Stimulated activated CD4-positive, alpha-beta T cell treated with anti-CD3 and anti-CD28 coated beads, Interleukin-4, amount 100 ng/mL, for 1 hour (primary cell): ENCODE data around the gene RFX8.
"Not testable (repeated sequence)": the region's sequence is repeated elsewhere in the genome, so short reads cannot be mapped to it uniquely, and the experiment has no call there.

Experiments used
- DNase-seq: peaks from one replicate; pipeline ENCODE4 v3.0.0-alpha.2; 2020

Gene RFX8

DNA sequence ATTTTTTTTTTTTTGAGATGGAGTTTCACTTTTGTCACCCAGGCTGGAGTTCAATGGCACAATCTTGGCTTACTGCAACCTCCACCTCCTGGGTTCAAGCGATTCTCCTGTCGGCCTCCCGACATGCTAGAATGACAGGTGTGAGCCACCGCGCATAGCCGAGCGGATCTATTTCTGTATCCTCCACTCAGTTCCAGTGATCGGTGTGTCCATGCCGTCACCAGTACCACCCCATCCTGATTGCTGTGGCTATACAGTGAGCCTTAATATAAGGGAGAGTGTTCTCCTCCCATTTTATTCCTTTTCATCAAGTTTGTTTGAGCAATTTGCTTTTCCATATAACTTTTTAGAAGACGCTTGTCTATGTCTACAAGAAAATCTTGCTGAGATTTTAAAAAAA is 35.2 kb downstream of the RFX8 start:
- no peak for DNase-seq

DNA sequence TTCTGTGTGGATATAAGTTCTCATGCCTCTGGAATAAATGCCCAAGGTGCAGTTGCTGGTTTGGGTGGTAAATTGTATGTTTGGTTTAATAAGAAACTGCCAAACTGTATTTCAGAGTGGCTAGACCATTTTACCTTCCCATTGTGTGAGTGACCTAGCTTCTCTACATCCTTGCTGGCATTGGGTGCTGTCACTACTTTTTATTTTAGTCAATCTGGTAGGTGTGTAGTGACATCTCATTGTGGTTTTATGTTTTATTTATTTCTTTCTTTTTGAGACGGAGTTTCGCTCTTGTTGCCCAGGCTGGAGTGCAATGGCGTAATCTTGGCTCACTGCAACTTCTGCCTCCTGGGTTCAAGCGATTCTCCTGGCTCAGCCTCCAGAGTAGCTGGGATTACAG is 36.4 kb downstream of the RFX8 start:
- not testable (repeated sequence) for DNase-seq

DNA sequence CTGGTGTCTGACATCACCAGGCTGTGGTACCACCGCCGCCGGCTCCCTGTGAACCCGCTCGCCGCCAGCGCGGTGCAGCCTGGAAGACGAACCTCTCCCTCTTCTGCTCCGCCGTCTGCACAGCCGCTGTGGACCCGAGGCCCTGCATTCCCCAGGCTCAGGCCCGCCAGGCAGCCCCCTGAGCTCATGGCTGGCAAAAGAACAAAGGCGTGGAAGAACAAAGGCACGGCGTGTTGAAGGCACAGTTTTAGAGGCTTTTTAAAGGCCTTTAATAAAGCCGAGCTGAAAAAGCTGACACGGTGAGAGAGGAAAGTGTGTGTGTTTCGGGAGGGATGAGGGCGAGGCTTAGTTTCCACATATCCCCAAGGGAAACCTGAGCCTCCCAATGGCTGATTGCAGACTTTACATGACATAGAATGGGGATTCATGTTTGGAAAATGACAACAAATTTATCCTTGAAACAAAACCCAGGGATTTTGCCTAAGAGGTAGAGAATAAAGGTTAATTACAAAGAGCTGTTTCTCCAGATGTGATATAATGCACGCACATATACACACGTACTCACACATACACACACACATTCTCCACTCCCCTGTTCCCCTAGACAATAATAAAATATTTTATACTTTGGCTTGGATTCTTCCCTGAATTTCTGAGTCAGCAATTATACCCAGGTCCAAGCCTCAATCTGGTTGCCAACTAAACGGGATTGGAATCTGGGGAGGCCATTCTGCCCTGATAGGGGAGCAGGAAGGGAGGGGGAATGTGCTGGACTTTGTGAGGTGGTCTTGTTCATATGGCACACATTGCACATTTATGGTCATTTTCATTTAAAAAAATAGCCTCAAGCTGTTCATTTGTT is 39.7 kb downstream of the RFX8 start:
- DNase-seq, result no peak

DNA sequence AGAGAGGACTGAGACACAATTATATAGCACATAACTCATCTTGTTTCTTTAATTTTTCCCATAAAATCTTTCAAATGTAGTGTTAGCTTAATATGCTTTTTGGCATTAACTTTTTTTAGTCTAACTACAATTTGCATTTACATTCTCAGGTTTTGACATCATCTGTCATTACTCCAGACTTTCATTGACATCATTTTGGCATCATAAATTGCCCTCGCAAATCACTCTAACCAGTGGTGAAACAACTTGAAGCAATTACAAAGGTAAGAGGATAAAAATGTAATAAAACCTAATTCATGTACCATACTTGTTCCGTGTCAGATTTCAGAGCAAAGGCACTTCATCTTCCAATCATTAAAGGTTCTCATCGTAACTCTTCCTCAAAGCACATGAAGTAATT is 41.4 kb downstream of the RFX8 start:
- DNase-seq, result no peak

DNA sequence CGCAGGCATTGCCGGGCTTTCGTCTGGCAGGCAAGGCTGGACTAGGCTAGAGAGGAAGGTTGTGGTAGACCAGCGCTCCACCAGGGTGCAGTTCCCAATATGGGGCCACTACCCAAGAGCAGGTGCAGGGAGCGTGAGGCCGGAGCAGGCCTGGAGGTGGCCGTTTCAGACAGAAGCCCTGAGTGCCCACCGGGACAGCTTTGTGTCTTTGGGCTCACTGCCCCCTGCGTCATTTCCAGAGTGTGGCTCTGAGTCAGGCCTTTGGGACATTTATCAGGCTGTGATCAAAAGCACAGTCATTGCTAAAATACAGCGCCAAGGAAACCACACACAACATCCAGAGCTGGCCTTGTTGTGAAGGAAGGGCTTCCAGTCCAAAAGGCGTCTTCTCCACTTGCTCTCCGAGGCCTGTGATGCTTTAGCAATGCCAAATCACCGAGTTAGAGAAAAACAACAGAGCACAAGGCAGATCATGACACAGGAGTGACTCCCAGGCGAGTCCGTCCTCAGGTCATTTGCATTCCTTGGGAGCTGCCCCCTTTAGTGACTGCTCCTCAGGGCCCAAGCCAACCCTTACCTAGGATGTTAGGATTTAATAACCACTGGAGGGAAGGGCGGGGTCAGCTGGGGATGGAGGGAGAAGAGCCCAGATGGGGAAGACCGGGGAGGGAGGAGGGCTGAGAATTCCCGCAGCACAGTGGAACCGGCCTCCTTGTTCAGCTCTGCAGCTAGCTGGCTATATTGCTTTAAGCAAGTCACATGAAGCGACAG is 42.3 kb downstream of the RFX8 start:
- no peak for DNase-seq

DNA sequence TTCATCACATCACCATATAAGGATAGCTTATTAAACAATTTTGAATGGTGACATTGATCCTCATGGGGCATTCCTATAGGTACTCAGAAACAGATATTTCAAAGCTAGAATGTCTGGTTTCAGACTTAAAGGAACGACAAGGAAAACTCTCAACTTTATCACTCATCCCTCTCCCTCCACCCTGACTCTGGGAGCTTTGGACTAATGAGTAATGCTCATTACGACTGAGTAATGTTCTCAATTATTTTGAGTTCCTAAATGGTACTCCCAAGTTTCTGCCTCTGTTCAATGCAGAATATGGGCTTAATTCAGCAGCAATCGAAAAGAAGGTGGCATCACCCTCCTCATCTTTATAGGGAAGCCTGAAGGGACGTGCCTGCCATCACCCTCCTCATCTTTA is 43.4 kb downstream of the RFX8 start:
- DNase-seq, result no peak

DNA sequence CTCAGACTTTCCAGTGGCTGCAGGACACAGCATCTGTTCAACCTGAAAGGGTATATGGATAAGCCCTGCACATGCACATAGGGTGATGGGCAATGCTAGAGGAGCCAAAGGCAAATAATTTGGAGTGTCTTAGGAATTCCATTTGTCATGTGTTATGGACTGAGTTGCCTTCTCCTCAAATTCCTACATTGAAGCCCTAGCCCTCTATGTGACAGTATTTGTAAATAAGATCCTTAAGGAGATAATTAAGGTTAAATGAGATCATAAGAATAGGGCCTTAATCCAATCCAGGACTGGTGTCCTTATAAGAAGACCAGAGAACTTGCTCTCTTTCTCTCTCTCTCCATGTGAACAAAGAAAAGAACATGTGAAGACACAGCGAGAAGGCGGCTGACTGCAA is 44.8 kb downstream of the RFX8 start:
- no peak for DNase-seq

DNA sequence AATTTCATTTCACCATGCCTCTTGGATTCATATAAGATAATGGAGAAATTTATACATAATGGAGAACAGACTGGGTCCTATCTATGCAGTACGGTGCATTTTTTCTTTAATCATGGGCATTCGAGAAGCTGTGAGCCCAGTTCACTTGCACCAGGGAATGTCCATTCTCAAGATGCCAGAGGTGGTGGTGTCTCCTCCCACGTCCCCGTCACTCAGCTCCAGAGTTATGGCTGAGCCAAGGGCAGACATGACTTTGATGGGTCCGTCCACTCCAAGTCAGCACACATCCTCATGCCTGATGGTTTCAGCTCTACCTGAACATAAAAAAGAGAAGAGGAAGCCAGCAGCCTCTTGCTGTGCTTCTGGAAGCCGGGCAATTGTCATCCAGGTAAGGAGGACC is 45.5 kb downstream of the RFX8 start:
- no peak for DNase-seq

DNA sequence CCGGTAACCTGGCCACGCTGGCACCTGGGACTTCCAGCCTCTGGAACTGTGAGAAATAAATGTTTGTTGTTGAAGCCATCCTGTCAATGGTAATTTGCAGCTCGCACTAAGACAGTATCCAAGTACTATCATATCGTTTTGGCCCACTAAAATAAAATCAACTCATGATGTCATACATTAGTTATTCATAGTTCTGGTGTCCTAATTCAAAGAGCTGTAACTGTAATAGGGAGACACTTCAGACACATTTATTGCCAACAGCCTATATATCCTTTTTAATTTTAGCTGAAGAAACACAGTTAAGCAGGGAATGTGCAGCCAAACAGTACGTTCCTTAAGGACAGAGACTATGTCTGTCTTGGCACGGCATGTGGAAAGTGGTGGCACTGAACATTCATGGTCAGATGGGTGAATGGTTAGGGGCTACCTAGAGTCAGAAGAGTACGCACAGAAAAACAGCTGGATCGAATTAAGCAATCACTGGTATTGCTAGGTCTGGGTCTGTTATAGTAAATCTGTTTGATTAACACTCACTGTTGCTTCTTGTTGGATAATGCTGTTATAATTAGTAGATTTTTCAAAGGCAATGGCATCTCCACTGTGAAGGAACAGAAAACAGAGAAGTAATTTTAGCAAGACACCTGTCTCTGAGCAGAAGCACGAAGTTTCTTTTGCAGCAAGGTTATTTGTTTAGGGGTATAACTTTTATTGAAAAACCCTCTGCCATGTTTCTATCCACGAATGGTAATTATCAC is 46.3 kb downstream of the RFX8 start:
- no peak for DNase-seq

DNA sequence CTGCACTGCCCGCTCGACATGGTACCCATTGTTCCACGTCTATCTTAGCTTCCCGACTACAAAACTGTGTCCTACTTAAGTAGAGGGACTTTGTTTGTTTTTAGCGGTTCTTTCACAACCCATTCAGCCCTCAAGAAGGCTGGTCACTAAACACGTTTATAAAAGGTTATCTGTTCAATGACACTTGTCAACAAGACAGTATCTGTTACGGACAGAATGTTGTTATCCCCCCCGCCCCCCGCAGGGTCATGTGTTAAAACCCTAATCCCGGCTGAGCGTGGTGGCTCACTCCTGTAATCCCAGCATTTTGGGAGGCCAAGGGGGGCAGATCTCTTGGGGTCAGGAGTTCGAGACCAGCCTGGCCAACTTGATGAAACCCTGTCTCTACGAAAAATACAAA is 47.2 kb downstream of the RFX8 start:
- no peak for DNase-seq

DNA sequence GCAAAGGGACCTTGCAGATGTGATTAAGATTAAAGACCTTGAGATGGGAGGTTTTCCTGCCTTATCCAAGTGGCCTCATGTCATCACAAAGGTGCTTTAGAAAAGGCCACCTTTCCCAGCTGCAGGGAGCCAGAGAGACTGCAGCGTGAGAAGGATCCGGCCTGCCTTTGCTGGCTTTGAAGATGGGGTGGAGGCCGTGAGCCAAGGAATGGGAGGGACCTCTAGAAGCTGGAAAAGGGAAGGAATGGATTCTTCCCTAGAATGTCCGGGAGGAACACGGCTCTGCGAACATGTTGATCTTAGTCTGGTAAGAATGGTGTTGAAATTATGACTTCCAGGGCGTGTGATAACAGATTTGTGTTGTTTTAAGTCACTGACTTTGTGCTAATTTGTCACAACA is 47.7 kb downstream of the RFX8 start:
- DNase-seq, result no peak

DNA sequence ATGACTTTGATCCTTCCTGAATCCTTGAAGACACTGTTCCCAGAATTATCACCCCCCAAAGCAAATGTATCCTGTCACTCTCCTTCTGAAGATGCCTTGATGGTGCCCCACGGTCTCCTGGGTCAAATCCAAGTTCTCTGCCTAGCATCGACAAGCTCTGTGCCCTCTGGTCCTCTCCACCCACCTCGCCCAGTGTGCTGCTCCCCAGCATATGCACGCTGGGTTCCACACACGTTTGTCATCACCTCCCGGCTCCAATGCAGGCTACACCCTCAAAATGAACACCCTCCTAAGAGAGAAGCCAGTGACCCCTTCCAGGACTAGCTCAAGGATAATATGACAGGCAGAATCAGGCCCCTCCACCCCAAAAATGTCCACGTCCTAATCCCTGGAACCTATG is 48.1 kb downstream of the RFX8 start:
- DNase-seq, result no peak

DNA sequence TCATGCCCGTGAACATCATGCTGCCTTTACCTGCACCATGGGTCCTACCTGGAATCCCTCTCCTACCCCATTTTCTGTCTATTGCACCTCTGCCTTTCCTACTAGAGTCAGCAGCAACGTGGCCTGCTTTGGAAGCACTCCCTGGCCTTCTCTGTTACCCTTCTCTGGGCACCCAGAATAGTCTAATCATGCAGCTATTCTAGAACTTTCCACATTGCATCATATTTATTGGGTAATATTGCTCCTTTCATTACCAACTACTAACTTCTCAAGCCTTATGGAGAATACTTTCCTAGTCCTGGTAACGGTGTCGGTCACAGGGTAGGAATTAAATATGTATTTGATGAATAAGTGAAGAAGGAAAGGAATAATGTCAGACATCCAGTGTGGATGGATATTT is 54.3 kb downstream of the RFX8 start:
- DNase-seq, result no peak

DNA sequence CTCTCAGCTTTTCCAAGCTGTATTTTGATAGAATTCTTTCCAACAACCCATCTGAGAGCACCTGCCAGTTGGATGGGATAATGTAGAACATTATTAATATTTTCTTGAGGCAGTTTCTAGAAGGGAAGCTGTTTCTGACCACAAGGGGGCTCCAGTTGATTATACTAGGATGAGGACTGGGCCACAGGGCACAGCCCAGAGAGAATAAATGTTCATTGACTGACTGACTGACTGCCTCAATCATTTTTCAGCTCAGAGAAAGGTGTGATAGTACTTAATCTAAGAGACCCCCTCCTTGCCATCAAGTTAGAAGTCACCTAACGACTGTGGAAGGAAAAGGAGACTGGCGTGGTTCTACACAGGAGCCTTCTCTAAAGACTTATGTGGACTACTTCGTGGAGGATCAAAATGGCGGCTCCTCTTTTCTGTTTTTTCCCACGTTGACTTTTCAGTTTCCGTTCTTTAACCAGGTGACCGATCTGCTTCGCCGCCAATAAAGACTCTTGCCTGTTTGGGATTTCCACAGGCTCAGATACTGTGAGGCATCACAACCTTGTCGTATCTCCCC is 55.7 kb downstream of the RFX8 start:
- DNase-seq, result peak; percentile 43

DNA sequence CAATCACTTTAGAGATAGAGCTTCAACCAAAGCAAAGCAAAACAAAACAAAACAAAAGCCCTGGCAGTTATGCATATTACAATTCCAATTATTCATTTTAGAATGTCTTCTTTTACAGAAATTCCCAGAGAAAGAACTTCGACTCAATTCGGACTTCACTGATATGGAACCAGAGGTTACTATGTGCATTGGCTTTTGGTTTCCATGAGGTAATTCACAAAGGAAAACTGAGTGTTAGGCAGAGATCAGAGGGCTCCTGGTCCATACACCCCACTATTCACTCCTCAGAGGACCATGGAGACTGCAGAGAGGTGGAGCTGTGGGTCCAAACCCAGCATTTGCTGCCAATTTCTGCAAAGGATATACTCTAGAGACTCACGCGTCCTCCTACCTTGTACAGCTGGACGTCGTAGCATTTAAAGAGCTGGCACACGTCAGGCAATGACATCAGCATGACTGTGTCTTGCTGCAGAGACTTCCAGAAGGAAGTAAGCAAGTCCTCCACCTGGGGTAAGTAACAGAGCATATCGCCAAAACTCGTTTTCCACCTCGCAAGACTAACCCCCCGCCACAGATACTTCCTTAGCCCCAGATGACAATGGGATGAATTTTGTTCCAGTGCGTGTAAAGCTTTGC is 56.3 kb downstream of the RFX8 start:
- DNase-seq, result no peak

DNA sequence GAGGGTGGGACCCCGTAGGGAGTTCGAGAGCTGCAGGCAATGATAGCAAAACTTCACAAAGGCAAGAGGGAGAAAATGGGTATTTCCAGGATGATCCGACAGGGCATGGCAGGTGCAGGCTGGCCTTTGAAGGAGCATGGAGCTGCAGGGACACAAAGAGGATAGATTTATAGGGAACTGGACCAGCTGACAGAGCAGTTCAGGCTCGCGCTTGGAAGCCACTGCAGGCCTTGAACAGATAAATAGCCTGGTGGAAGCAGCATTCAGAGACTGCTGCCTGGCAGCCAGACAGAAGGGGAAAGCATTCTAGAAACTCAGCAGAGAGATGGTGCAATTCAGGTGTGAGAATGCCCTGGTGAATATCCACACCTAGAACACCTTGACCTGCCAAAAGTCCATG is 58.3 kb downstream of the RFX8 start:
- no peak for DNase-seq

DNA sequence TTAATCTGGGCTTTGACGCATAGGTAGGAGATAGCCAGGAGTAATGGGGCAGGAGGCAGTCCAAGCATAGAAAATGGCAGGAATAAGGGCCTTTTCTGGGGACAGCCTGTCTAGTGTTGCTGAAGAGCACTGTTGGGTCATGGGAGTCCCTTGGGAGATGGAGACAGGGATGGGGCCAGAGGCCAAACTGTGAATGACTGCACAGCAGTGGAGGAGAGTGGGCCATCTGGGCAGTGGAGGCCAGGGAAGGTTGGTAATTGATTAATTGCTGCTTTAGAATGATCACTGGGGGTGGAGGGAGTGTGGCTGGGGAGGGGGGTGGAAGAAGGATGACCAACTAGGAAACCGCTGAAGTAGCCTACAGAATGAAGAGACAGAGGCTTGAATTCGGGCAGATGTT is 59.0 kb downstream of the RFX8 start:
- no peak for DNase-seq

DNA sequence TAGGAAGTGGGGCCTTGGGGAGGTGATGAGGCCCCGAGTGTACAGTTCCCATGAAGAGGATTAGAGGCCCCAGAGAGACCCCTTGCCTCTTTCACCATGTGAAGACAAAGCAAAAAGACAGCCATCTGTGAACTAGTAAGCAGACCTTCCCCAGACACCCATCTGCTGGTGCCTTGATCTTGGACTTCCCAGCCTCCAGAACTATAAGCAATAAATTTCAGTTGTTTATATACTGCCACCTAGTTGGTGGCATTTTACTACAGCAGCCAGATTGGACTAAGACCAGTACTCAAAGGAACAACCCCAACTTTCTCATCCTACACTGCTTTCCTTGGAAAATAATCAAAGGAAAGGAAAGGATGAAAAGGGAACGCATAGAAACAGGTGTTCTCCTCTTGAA is 59.7 kb downstream of the RFX8 start:
- DNase-seq, result no peak

DNA sequence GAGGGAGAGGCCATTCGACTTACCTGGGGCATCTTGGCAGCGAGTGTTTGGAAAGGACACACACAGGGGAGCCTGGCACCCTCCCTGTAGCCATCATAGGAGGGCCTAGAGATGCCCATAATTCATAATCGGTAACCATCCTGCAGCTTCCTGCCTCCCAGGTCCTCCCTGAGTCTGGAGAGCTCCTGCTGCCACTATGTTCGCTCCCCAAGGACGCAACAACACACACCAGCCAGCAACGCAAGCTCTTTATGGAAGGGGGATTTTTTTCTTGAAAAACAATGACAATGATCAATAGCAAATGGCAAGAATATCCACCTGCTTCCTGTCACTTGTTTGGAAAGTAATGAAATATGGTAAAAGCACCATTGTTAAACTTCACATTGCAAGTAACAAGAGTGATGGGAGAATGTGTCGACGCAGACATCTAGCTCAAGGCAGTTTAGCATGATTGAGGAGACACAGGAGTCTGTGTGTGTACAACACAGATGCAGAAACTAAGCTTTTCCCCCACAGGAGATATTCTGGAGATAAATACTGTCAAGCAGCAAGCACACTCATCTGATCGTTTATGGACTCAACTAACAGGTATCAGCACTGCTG is 62.7 kb downstream of the RFX8 start:
- DNase-seq, result no peak

DNA sequence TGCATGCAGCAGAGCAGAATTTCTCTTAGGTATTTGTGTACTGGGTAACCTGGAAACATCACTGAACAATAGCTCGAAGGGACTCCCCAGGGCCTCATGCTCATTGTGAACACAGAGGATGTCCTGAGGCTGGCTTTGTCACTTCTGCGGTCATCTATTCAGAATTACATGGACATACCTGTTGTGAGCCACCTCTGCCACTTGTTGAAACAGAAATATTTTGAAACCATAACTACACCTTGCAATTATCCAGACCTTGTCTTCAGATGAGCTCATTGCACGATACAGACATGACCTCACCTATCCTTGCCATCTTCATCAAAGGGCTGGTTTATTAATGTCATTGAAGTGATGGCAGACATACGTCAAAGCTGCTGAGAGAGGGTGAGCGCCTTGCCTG is 64.2 kb downstream of the RFX8 start:
- DNase-seq, result no peak

DNA sequence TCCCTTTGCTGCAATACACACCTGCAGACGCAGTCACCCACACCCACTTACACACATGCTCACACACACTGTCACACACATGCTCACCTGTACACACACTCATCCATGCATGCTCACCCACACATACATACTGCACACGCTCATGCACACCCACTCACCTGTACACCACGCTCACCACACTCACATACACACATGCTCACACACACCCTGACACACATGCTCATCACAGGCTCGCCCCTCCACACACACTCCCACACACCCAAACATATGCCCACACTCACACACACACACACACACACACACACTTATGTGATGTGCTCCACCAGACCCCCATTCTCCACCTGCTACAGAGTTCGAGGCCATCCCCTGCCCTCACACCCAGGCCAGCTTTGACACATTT is 64.8 kb downstream of the RFX8 start:
- DNase-seq, result no peak

DNA sequence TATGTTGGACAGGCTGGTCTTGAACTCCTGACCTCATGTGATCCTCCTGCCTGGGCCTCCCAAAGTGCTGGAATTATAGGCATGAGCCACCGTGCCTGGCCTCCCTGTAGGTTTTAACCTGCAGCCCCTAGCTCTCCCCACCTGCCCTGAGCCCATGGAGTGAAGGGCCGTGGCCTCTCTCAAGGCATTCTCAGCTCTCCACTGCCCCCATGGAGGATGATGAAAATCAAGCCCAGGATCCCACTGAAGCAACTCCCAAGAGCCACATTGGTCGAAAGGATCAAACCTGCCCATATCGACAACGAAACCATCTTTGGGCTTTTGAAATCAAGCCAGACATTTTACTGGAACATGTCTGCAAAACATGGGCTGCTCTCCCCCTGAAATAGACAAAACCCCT is 65.2 kb downstream of the RFX8 start:
- no peak for DNase-seq

DNA sequence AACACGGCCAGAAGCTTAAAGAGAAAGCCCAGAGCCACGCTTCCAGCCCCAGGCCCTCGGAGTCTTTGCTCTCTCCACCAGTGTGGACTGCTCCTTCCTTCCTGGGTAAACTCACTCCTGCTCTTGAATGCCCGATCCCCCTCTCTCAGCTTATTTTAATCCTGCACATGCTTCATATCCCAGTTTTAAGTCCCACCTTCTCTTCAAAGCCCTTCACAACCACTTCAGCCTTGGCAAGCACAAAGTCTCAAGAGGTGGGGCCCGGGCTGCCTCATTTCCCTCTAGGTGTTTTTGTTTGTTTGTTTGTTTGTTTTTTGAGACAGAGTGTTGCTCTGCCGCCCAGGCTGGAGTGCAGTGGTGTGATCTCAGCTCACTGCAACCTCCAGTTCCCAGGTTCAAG is 66.0 kb downstream of the RFX8 start:
- no peak for DNase-seq
